Natural killer cell (primary cell): ENCODE results near the gene CAND1. TPM values are rescaled to one million over a fixed set of nuclear protein-coding genes. Genes with fewer than 3 reads are reported as not detected.
A peak's percentile ranks its signal among the peaks of the same experiment; 100 is the strongest.

Source experiments
- ATAC-seq, 3 donors: fragments of 150-1000 bp in 2 of 3; fragments of 200-7000 bp in 1 of 3; cut with Tn5 transposase; 1 replicate in 1 of 3; 2 replicates in 2 of 3; pipeline ENCODE4 v1.10.0; 2021; ENCODE audit warnings: mild to moderate bottlenecking in 2 of 3, moderate library complexity in 2 of 3
- DNase-seq, 2 donors: peaks; one replicate each; pipeline versions ENCODE4 v3.0.0 to v3.0.0-alpha.2; 2013 to 2021; ENCODE audit warnings: mixed read lengths in 1 of 2
- H3K27ac ChIP-seq: one replicate; pipeline ENCODE4 v1.5.1; 2013; ENCODE audit warnings: mild to moderate bottlenecking, low read length
- H3K27me3 ChIP-seq: one replicate; pipeline ENCODE4 v1.6.1; 2013; ENCODE audit warnings: low read length; ENCODE audit not compliant: control insufficient read depth, insufficient read depth
- H3K36me3 ChIP-seq: one replicate; pipeline ENCODE4 v1.6.1; 2013; ENCODE audit warnings: low read length; ENCODE audit not compliant: control insufficient read depth, insufficient read depth
- H3K4me1 ChIP-seq: one replicate; pipeline ENCODE4 v1.6.1; 2013; ENCODE audit warnings: low read length; ENCODE audit not compliant: control insufficient read depth, insufficient read depth
- H3K4me3 ChIP-seq: one replicate; pipeline ENCODE4 v1.5.1; 2013; ENCODE audit warnings: low read length
- H3K9me3 ChIP-seq: one replicate; pipeline ENCODE4 v1.6.1; 2013; ENCODE audit warnings: low read length; ENCODE audit not compliant: control insufficient read depth, insufficient read depth
- H3K27ac Mint-ChIP-seq, 2 donors: one replicate each; pipeline ENCODE4 v1.8.0; 2022; ENCODE audit warnings: mild to moderate bottlenecking in 2 of 2, mixed read lengths in 2 of 2, moderate library complexity in 1 of 2
- H3K27me3 Mint-ChIP-seq, 2 donors: one replicate each; pipeline ENCODE4 v1.8.0; 2022; ENCODE audit warnings: low read depth in 2 of 2, mixed read lengths in 2 of 2
- H3K36me3 Mint-ChIP-seq: one replicate; pipeline ENCODE4 v1.8.0; 2022; ENCODE audit warnings: mixed read lengths
- H3K4me1 Mint-ChIP-seq, 2 donors: one replicate each; pipeline ENCODE4 v1.8.0; 2022; ENCODE audit warnings: mixed read lengths in 2 of 2
- H3K4me3 Mint-ChIP-seq: one replicate; pipeline ENCODE4 v1.8.0; 2022; ENCODE audit warnings: mild to moderate bottlenecking, moderate library complexity, mixed read lengths
- H3K9me3 Mint-ChIP-seq, 2 donors: one replicate each; pipeline ENCODE4 v1.8.0; 2022; ENCODE audit warnings: mixed read lengths in 2 of 2
- WGBS: methylation state at CpG from one replicate; pipeline ENCODE4 v1.1.7; 2013; ENCODE audit warnings: missing lambda C conversion rate; ENCODE audit not compliant: insufficient coverage; 5-methylcytosine and 5-hydroxymethylcytosine counted together
- intact Hi-C: fragments of 100-400 bp; cut with micrococcal nuclease; formaldehyde crosslinking; loops from one replicate; pipeline ENCODE4 v1.14.2; 2022
- total RNA-seq, 4 donors: library from RNA; stranded (reverse); fragments of 120-200 nt in 1 of 4; gene quantifications; one replicate each; pipeline versions ENCODE4 v1.2.3 to v1.2.4, GENCODE V29; 2013 to 2022
- TF ChIP-seq, protein P1 (sequence below): fragments of 200-600 bp; IDR thresholded peaks from one replicate; pipeline ENCODE4 v1.8.0; 2022; ENCODE audit warnings: antibody characterized with exemption

CAND1 gene
- total RNA-seq, 3 donors from 2014 or later (not counting 1 experiment from before 2014, with no cell fraction given), result 103 to 118 (median 104) TPM

DNA sequence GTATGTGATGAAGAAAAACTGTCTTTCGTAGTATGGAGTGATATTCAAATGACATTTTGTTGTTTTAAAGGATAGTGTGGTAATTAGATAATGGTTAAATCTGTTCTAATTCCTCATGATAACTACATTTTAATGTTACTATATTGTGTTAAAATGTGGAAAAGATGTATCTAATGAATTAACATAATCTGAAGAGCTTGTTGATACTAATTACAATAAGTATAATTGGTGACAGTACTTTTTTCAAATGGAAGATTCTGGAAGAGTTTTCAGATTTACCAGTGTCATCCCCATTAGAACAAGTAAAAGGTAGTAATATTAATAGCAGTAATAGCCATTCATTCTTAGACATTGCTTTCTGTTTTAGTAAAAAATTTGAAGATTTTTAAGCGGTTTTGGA, 37.6 kb downstream of the CAND1 start:
- intact Hi-C loops, result no loop called here
- no peak for DNase-seq

GRCh38 chr12:67315661-67316060, 46.5 kb downstream of the CAND1 start:
- no CpG with 5 or more reads among the region's 1 CpG for WGBS
- H3K27ac Mint-ChIP-seq, result peak overlapping the region; percentile 82 to 87
- peaks cover 17 to 24% of the 10 kb centered on the region in 2 donors for H3K4me1 Mint-ChIP-seq
- no peaks in the 10 kb centered on the region for H3K27me3 ChIP-seq
- peaks cover 46% of the 10 kb centered on the region for H3K36me3 ChIP-seq
- peaks cover 5% of the 10 kb centered on the region for H3K4me1 ChIP-seq
- no peak for DNase-seq
- intact Hi-C loops, result loop anchor here (1.0 kb wide), 1 partner anchor 46 kb away; the partner anchor contains the start of gene CAND1
- ATAC-seq, result peak in 2 of 3 donors; percentile 20 to 38
- no peaks in the 10 kb centered on the region for H3K27me3 Mint-ChIP-seq
- no peak overlapping the region for H3K4me3 ChIP-seq
- no peaks in the 10 kb centered on the region for H3K9me3 ChIP-seq
- H3K27ac ChIP-seq, result no peak overlapping the region
- no peaks in the 10 kb centered on the region for H3K9me3 Mint-ChIP-seq
- H3K36me3 Mint-ChIP-seq, result peaks cover 14% of the 10 kb centered on the region
- TF ChIP-seq, protein P1, sequence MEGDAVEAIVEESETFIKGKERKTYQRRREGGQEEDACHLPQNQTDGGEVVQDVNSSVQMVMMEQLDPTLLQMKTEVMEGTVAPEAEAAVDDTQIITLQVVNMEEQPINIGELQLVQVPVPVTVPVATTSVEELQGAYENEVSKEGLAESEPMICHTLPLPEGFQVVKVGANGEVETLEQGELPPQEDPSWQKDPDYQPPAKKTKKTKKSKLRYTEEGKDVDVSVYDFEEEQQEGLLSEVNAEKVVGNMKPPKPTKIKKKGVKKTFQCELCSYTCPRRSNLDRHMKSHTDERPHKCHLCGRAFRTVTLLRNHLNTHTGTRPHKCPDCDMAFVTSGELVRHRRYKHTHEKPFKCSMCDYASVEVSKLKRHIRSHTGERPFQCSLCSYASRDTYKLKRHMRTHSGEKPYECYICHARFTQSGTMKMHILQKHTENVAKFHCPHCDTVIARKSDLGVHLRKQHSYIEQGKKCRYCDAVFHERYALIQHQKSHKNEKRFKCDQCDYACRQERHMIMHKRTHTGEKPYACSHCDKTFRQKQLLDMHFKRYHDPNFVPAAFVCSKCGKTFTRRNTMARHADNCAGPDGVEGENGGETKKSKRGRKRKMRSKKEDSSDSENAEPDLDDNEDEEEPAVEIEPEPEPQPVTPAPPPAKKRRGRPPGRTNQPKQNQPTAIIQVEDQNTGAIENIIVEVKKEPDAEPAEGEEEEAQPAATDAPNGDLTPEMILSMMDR, result no peak
- H3K4me3 Mint-ChIP-seq, result no peak overlapping the region

More for the DNA sequence above, 37.6 kb downstream of the CAND1 start:
- Mint-ChIP-seq H3K27ac (no peak overlapping the region), H3K4me3 (no peak overlapping the region), H3K27me3 (no peaks in the 10 kb centered on the region), H3K9me3 (no peaks in the 10 kb centered on the region), H3K36me3 (peaks cover 28% of the 10 kb centered on the region), H3K4me1 (peaks cover 0 to 7% of the 10 kb centered on the region in 2 donors)
- no peak for ATAC-seq
- peaks cover 86% of the 10 kb centered on the region for H3K36me3 ChIP-seq
- no peak overlapping the region for H3K27ac ChIP-seq
- WGBS, result 100% methylated on average over 1 of the region's 2 CpGs
- no peaks in the 10 kb centered on the region for H3K4me1 ChIP-seq
- TF ChIP-seq, protein P1, result no peak
- H3K9me3 ChIP-seq, result no peaks in the 10 kb centered on the region
- no peaks in the 10 kb centered on the region for H3K27me3 ChIP-seq
- no peak overlapping the region for H3K4me3 ChIP-seq

DNA sequence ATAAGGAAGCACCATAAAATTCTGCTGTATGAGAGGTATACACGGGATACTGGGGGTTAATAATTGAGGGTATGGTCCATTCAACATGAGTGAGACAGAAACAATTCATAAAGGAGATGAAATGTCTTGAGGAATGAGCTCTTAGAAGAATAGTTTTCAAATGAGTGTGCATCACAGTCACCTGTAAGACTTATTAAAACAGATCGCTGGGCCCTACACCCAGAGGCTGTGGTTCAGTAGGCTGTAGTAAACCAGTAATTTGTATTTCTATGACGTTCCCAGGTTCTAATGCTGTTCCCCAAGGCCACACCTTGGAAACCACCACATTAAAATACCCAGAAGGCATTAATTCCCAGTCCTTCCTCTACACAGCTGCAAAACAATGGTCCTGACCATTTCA, 49.6 kb downstream of the CAND1 start:
- WGBS, result 89% methylated on average over 3 of the region's 3 CpGs

More for the DNA sequence above, 49.6 kb downstream of the CAND1 start:
- Histone ChIP-seq H3K4me3 (no peak overlapping the region), H3K9me3 (no peaks in the 10 kb centered on the region), H3K27ac (no peak overlapping the region), H3K36me3 (peaks cover 15% of the 10 kb centered on the region), H3K27me3 (no peaks in the 10 kb centered on the region), H3K4me1 (peaks cover 5% of the 10 kb centered on the region)
- ATAC-seq (no peak), DNase-seq (no peak)
- no peaks in the 10 kb centered on the region for H3K27me3 Mint-ChIP-seq
- TF ChIP-seq, protein P1, result no peak
- H3K4me3 Mint-ChIP-seq, result no peak overlapping the region
- H3K36me3 Mint-ChIP-seq, result no peaks in the 10 kb centered on the region
- H3K4me1 Mint-ChIP-seq, result peaks cover 20 to 29% of the 10 kb centered on the region in 2 donors
- peak overlapping the region in 1 of 2 donors; percentile 30 for H3K27ac Mint-ChIP-seq
- intact Hi-C loops, result no loop called here
- H3K9me3 Mint-ChIP-seq, result no peaks in the 10 kb centered on the region
